ENCODE results near the gene PFDN4. TPM values are rescaled to one million over a fixed set of nuclear protein-coding genes. Genes with fewer than 3 reads are reported as not detected.

PFDN4 gene
- total RNA-seq, 4 donors from 2014 or later, result 36.8 to 90.2 (median 64.8) TPM

DNA sequence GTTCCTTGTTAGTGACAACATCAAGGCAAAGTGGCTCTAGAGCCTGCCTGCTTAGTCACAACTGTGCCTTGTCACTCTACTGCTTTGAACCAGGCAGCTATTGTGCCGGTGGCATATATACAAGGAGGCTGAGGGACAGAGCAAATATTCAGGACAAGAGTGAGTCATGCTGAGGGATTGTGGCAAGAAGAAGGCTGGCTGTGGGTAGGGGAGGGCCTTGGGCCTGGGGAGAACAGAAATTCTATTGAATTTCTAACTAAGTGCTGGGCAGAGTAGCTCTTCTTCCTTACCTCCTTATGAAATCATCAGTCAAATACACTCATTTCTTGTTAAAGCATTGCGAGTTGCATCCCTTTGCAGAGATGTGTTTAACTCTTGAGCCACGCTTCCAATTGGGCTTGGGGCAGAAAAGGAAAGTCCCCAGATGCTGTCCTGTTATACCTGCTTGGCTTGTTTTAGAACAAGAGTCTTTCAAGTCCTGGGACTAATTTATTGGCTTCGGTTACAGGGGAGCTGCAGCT lies 59.7 kb downstream of the PFDN4 start:
- H3K9me3 ChIP-seq, result no peaks in the 10 kb centered on the region
- H3K4me3 ChIP-seq, result no peak overlapping the region
- H3K4me1 ChIP-seq, result no peaks in the 10 kb centered on the region
- TF ChIP-seq POLR2A (IDR thresholded peaks at IDR 0.05), result no peak
- TF ChIP-seq, protein P1, sequence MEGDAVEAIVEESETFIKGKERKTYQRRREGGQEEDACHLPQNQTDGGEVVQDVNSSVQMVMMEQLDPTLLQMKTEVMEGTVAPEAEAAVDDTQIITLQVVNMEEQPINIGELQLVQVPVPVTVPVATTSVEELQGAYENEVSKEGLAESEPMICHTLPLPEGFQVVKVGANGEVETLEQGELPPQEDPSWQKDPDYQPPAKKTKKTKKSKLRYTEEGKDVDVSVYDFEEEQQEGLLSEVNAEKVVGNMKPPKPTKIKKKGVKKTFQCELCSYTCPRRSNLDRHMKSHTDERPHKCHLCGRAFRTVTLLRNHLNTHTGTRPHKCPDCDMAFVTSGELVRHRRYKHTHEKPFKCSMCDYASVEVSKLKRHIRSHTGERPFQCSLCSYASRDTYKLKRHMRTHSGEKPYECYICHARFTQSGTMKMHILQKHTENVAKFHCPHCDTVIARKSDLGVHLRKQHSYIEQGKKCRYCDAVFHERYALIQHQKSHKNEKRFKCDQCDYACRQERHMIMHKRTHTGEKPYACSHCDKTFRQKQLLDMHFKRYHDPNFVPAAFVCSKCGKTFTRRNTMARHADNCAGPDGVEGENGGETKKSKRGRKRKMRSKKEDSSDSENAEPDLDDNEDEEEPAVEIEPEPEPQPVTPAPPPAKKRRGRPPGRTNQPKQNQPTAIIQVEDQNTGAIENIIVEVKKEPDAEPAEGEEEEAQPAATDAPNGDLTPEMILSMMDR (IDR thresholded peaks at IDR 0.05 in 4 of 5, conservative IDR thresholded peaks at IDR 0.05 in 1 of 5), result no peak
- DNase-seq, result no peak
- no peaks in the 10 kb centered on the region for H3K27me3 ChIP-seq
- no peaks in the 10 kb centered on the region for H3K36me3 ChIP-seq
- no peak for ATAC-seq
- H3K27ac ChIP-seq, result no peak overlapping the region
- intact Hi-C loops (cut with DNase I; ENCODE audit: low total_unique reads), result no loop called here
- in situ Hi-C loops (cut with MboI; ENCODE audit: low sequenced_read_pairs in 4 of 4), result no loop called here

DNA sequence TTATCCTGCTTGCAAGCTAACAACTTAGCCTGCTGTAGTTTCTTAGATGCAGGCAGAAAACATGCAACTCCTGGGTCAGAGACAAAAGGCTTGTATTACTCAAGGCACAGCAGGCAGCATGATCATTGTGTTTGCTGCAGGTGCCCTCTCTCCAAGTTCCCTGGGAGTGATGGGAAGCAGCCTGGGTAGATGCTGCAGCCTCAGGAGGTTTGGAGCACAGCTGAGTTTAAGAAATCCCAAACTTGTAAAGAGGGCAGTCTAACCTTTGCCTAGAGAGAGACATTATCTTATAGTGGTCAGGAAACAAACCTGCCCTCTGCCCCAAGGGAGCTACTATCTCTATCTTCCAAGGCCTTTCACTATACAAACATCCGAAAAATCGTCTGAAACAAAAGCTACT lies 61.1 kb downstream of the PFDN4 start:
- Histone ChIP-seq H3K27ac (no peak overlapping the region), H3K36me3 (no peaks in the 10 kb centered on the region), H3K4me1 (no peaks in the 10 kb centered on the region), H3K9me3 (no peaks in the 10 kb centered on the region), H3K4me3 (no peak overlapping the region), H3K27me3 (no peaks in the 10 kb centered on the region)
- in situ Hi-C loops (cut with MboI; ENCODE audit: low sequenced_read_pairs in 4 of 4) (no loop called here), intact Hi-C loops (cut with DNase I; ENCODE audit: low total_unique reads) (no loop called here)
- DNase-seq (no peak), ATAC-seq (no peak)
- TF ChIP-seq, protein P1 (IDR thresholded peaks at IDR 0.05 in 4 of 5, conservative IDR thresholded peaks at IDR 0.05 in 1 of 5), result no peak
- TF ChIP-seq POLR2A (IDR thresholded peaks at IDR 0.05), result no peak

Other genes starting within 250 kb of the PFDN4 start
- gene BCAS1, start 137.5 kb upstream of the PFDN4 start, total RNA-seq, result under 1 TPM in 1 of 4 donors, not detected in 3; 0.32 TPM
- under 1 TPM in 1 of 4 donors, not detected in 3; 0.20 TPM for gene CYP24A1, start 34.1 kb upstream of the PFDN4 start, total RNA-seq